MM.1S (cell line): ENCODE measurements around the gene IL1RAPL1.

Experiments used
- DNase-seq: peaks from one replicate; pipeline ENCODE4 v3.0.0-alpha.2; 2015
- H2AFZ ChIP-seq: fragments of 300-600 bp; sonication (generic); 2 replicates; pipeline ENCODE4 v1.6.0; 2016; ENCODE audit warnings: antibody characterized with exemption, low read length
- H3F3A ChIP-seq: fragments of 300-600 bp; sonication (generic); 2 replicates; pipeline ENCODE4 v1.6.1; 2016; ENCODE audit warnings: mild to moderate bottlenecking, antibody characterized with exemption, low read length, moderate library complexity, mixed read lengths; ENCODE audit not compliant: insufficient read depth
- H3K27ac ChIP-seq: fragments of 300-600 bp; sonication (generic); 2 replicates; pipeline ENCODE4 v1.5.1; 2016; ENCODE audit warnings: mild to moderate bottlenecking, low read length
- H3K27me3 ChIP-seq: fragments of 300-600 bp; sonication (generic); replicated peaks from 2 replicates; pipeline ENCODE4 v1.6.0; 2016; ENCODE audit warnings: low read length; ENCODE audit not compliant: insufficient read depth
- H3K36me3 ChIP-seq: fragments of 300-600 bp; sonication (generic); replicated peaks from 2 replicates; pipeline ENCODE4 v1.6.1; 2016; ENCODE audit warnings: mild to moderate bottlenecking, low read length, mixed read lengths; ENCODE audit not compliant: insufficient read depth
- H3K4me1 ChIP-seq: fragments of 300-600 bp; sonication (generic); 2 replicates; pipeline ENCODE4 v1.6.1; 2016; ENCODE audit warnings: low read length, mixed read lengths
- H3K4me2 ChIP-seq: fragments of 300-600 bp; sonication (generic); 2 replicates; pipeline ENCODE4 v1.6.0; 2016; ENCODE audit warnings: low read depth, low read length
- H3K4me3 ChIP-seq: fragments of 300-600 bp; sonication (generic); 2 replicates; pipeline ENCODE4 v1.5.1; 2016; ENCODE audit warnings: low read length, mixed read lengths
- H3K79me2 ChIP-seq: fragments of 300-600 bp; sonication (generic); 2 replicates; pipeline ENCODE4 v1.6.1; 2016; ENCODE audit warnings: mixed run types, low read length, mixed read lengths
- H3K9ac ChIP-seq: fragments of 300-600 bp; sonication (generic); 2 replicates; pipeline ENCODE4 v1.6.1; 2016; ENCODE audit warnings: low read length, mixed read lengths
- H3K9me2 ChIP-seq: fragments of 300-600 bp; sonication (generic); replicated peaks from 2 replicates; pipeline ENCODE4 v1.6.1; 2016; ENCODE audit warnings: mild to moderate bottlenecking, low read length, mixed read lengths; ENCODE audit not compliant: insufficient read depth
- H3K9me3 ChIP-seq: fragments of 300-600 bp; sonication (generic); replicated peaks from 2 replicates; pipeline ENCODE4 v1.6.1; 2016; ENCODE audit warnings: mild to moderate bottlenecking, low read length, mixed read lengths; ENCODE audit not compliant: insufficient read depth
- H4K20me1 ChIP-seq: fragments of 300-600 bp; sonication (generic); 2 replicates; pipeline ENCODE4 v1.6.1; 2016; ENCODE audit warnings: mild to moderate bottlenecking, low read length, moderate library complexity, mixed read lengths; ENCODE audit not compliant: insufficient read depth
- EZH2 ChIP-seq: fragments of 300-600 bp; sonication (generic); optimal IDR thresholded peaks from 2 replicates; pipeline ENCODE3; 2017; ENCODE audit warnings: low read depth, mild to moderate bottlenecking, antibody characterized with exemption, low read length, mixed read lengths
- EZH2phosphoT487 ChIP-seq: fragments of 300-600 bp; sonication (generic); IDR thresholded peaks from 2 replicates; pipeline ENCODE4 v1.6.1; 2018; ENCODE audit warnings: antibody characterized with exemption, low read length
- TF ChIP-seq, protein P1 (sequence below): fragments of 300-600 bp; sonication (generic); IDR thresholded peaks from 2 replicates; pipeline ENCODE4 v1.5.1; 2016; ENCODE audit warnings: antibody characterized with exemption, low read length, mixed read lengths

IL1RAPL1 gene

GRCh38 chrX:29826742-29827141 lies 1239.5 kb downstream of the IL1RAPL1 start:
- no peak overlapping the region for H3K4me3 ChIP-seq
- no peak for DNase-seq
- H3K27me3 ChIP-seq, result no peaks in the 10 kb centered on the region
- H3K4me2 ChIP-seq, result no peak overlapping the region
- no peaks in the 10 kb centered on the region for H3F3A ChIP-seq
- TF ChIP-seq, protein P1, sequence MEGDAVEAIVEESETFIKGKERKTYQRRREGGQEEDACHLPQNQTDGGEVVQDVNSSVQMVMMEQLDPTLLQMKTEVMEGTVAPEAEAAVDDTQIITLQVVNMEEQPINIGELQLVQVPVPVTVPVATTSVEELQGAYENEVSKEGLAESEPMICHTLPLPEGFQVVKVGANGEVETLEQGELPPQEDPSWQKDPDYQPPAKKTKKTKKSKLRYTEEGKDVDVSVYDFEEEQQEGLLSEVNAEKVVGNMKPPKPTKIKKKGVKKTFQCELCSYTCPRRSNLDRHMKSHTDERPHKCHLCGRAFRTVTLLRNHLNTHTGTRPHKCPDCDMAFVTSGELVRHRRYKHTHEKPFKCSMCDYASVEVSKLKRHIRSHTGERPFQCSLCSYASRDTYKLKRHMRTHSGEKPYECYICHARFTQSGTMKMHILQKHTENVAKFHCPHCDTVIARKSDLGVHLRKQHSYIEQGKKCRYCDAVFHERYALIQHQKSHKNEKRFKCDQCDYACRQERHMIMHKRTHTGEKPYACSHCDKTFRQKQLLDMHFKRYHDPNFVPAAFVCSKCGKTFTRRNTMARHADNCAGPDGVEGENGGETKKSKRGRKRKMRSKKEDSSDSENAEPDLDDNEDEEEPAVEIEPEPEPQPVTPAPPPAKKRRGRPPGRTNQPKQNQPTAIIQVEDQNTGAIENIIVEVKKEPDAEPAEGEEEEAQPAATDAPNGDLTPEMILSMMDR, result no peak
- TF ChIP-seq EZH2 (no peak), EZH2phosphoT487 (no peak)
- H3K36me3 ChIP-seq, result no peaks in the 10 kb centered on the region
- H3K9me2 ChIP-seq, result no peaks in the 10 kb centered on the region
- no peak overlapping the region for H3K27ac ChIP-seq
- H4K20me1 ChIP-seq, result no peaks in the 10 kb centered on the region
- no peaks in the 10 kb centered on the region for H3K9me3 ChIP-seq
- H3K4me1 ChIP-seq, result no peaks in the 10 kb centered on the region
- no peak overlapping the region for H3K9ac ChIP-seq
- no peaks in the 10 kb centered on the region for H3K79me2 ChIP-seq
- no peak overlapping the region for H2AFZ ChIP-seq

- Histone ChIP-seq H2AFZ (no peak overlapping the region), H3K4me3 (no peak overlapping the region), H3K27ac (no peak overlapping the region), H4K20me1 (no peaks in the 10 kb centered on the region), H3K9me3 (no peaks in the 10 kb centered on the region), H3K36me3 (no peaks in the 10 kb centered on the region), H3K4me2 (no peak overlapping the region), H3K79me2 (no peaks in the 10 kb centered on the region), H3K9ac (no peak overlapping the region), H3F3A (no peaks in the 10 kb centered on the region), H3K4me1 (no peaks in the 10 kb centered on the region), H3K27me3 (no peaks in the 10 kb centered on the region), H3K9me2 (no peaks in the 10 kb centered on the region)
- DNase-seq, result no peak
- no peak for TF ChIP-seq EZH2phosphoT487
- TF ChIP-seq, protein P1, result no peak
- no peak for TF ChIP-seq EZH2
Observed at GRCh38 chrX:29834311-29834710, 1247.1 kb downstream of the IL1RAPL1 start.

GRCh38 chrX:29834764-29835163 lies 1247.5 kb downstream of the IL1RAPL1 start:
- no peak overlapping the region for H3K9ac ChIP-seq
- no peaks in the 10 kb centered on the region for H3K36me3 ChIP-seq
- H3K4me3 ChIP-seq, result no peak overlapping the region
- H3K9me2 ChIP-seq, result no peaks in the 10 kb centered on the region
- no peak for DNase-seq
- H3K9me3 ChIP-seq, result no peaks in the 10 kb centered on the region
- H3K27me3 ChIP-seq, result no peaks in the 10 kb centered on the region
- no peak overlapping the region for H2AFZ ChIP-seq
- H3K27ac ChIP-seq, result no peak overlapping the region
- TF ChIP-seq EZH2phosphoT487, result no peak
- TF ChIP-seq, protein P1, result no peak
- TF ChIP-seq EZH2, result no peak
- no peaks in the 10 kb centered on the region for H3F3A ChIP-seq
- no peaks in the 10 kb centered on the region for H4K20me1 ChIP-seq
- H3K79me2 ChIP-seq, result no peaks in the 10 kb centered on the region
- H3K4me1 ChIP-seq, result no peaks in the 10 kb centered on the region
- no peak overlapping the region for H3K4me2 ChIP-seq
